ENCODE data around the gene KDM4C.

Gene KDM4C

GRCh38 chr9:7094576-7094975, 336.8 kb downstream of the KDM4C start:
- DNase-seq: no peak

DNA sequence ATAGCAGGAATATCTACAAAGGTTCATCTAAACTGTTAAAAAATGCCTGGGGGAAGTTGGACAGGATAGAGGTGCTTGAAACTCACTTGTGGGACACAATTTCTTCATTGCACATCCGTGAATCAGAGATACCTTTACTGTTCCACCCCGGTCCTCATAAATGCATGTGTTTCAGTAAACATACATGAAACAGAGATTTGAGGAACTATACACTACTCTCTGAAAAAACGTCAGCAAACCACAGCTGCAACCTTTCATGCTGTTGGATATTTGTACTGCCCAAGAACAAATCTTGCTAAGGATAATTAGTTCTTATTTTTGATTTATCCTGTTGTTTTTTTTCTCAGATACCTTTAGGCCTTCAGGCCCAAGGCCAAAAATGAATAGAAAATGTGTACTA, 337.3 kb downstream of the KDM4C start:
- DNase-seq: no peak

GRCh38 chr9:7097040-7097715, 339.4 kb downstream of the KDM4C start:
- no peak for DNase-seq

DNA sequence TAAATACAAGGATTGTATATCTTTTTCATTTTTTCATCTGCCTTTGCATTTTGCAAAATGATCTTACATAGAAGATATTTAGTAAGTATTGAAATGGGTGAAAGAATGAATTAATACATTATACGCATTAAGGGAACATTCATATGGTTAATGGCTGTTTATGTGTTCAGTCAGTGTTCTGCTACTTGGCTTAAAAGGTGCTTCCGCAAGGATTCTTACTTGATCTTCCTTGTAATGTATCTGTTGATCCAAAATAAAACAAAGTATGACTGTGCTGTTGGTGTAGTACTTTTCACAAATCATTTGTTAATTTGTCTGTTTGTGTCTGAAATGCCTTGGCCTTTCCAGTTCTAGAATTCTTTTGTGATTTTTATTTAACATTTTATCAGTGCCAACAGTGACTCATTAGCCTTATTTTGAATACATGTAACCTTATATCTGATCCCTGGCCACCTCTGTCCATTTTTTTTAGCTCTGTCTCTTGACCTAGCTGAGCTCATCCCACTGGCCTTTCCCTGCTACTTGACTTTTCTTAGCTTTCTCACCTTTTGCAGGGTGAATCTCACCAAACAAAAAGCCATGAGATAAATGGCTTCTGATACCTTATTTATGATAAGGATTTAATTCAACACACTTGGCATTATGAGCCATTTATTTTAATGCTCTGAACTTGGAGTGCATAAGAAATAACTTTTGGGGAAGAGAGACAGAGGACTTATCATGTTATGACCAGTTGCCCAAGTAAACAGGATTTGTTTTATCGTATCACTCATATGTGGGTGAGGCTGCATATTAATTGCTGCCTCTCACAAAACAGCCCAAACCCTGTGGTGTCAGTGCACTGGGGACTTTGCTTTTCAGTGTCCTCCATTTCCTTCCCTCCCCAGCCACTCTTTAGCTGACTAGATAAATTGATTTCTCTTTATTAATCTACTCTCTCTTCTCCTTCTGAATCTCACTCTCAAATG, 340.3 kb downstream of the KDM4C start:
- no peak for DNase-seq

GRCh38 chr9:7103367-7103766, 345.6 kb downstream of the KDM4C start:
- DNase-seq: no peak

DNA sequence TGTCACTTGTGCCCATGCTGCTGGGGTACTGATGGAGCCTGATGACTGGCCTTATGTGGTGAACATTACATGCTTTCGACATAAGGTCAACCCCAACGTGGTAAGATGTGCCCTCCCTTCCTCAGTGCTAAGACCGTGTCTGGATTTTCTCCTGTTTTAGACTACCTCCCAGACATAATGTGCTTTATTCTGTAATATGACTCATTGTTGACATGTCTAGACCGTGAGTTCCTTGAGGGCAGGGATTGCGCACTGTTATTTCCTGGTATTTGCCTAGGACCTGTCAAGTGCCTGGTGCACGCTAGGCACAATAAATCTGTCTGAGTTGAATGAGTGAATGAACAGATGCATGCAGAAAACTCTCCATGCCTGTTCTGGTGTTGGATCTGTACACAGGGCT, 346.0 kb downstream of the KDM4C start:
- DNase-seq: no peak

GRCh38 chr9:7104625-7105024, 346.9 kb downstream of the KDM4C start:
- no peak for DNase-seq

DNA sequence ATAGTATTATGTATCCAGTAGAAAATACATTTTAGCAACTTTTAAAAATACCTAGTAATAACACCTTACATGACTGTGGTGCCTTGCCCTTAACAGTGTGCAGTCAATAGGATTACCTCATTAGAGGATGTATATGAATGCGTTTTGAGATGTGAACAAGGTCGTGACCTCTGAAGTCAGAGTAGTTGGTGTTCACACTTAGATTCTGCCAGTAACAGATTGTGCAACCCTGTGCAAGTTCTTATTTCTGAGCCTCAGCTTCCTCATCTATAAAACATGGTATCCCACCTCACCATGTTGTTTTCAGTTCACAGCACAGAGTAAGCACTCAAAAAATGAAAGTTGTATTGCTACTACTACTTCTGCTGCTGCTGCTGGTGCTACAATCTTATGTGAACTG, 347.3 kb downstream of the KDM4C start:
- no peak for DNase-seq

GRCh38 chr9:7108936-7109335, 351.2 kb downstream of the KDM4C start:
- DNase-seq: no peak

- DNase-seq: no peak
Measured at GRCh38 chr9:7111413-7111812, 353.6 kb downstream of the KDM4C start.

DNA sequence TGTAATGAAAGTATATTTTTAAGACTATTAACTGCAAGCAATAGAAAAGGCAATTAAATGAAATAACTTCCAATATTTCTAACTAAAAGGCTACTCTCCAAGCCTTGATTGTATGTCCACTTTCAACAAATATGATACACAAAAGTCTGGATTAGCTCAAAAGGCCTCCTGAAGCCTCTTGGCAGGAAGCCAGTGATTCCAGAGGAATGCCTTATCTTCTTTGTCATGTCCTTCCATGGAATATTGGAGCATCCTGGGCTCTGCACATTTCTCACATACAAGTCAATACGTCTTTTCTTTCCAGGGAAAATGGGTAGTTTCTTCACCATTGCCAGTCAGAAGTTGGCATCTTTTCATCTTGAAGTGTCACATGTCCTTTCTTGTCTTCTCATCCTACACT, 357.8 kb downstream of the KDM4C start:
- no peak for DNase-seq

GRCh38 chr9:7117676-7118561, 360.1 kb downstream of the KDM4C start:
- no peak for DNase-seq

DNA sequence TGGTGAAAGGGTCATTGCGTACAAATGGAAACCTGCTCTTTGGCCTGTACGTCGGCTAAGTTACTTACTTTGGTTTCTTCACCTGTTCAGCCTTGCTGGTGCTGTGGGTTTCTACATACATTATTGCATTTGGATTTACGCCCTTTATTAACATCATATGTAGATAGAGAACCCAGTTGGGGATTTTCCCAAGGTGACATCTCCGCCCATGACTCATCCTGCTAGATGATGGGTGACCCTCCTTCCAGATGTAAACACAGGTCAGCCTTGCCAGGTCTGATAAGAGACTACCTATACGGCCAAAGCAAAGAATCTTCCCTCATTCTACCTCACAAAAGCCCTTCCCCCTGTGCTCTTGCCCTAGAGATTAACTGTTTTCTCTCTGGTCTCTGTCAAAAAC, 360.9 kb downstream of the KDM4C start:
- DNase-seq: no peak

DNA sequence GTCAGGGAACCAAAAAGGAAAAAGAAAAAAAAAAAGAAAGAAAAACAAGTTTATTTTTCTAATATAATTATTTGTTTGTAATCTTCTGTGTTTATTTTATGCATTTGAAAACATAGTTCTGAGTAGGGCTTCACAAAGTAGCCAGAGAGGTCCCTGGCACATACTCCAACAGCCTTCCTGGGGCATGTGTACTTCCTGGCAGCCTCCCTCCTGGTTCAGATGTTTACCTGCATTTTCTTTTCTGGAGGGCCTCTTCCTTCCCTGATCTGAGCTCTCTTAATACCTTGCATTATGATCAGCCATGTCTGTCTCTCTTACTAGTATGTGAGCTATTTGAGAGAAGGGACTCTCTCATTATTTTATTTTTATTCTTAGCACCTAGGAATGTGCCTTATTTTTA, 361.8 kb downstream of the KDM4C start:
- DNase-seq: no peak

DNA sequence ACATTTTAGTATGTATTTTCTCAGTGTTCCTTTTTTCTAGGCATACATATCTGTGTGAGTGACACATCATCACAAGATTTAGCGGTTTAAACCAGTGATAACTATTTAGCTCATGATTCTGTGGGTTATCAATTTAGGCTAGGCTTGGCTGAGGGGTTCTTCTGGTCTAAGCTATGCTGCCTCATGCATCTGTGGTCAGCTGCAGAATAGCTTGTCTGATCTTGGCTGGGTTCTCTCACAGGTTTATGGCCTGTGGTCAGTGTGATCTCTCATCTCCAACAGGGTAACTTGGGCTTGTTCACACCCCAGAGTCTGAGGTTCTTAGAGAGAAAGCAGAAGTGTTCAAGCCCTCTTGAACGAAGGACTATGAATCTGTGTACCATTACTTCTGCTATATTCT, 363.3 kb downstream of the KDM4C start:
- DNase-seq: no peak

GRCh38 chr9:7121664-7122063, 363.9 kb downstream of the KDM4C start:
- DNase-seq: no peak

DNA sequence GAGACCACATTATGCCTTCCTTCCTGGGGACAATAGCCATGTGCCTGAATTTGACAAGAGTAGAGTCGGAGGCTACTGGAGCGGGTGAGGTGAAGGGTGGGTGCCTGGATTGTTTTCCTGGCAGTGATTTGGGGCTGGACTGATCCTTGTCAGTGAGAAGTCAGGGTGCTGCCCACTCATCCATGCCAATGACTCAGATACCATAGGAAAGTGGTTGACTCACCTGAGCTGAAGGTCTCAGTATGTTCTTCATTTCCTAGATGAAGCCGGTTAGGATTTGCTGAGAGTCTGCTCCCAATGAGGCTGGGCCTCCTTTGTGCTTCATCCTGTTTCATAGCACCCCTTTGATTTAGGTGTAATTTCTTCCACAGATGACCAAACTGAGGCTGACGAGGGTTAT, 366.0 kb downstream of the KDM4C start:
- no peak for DNase-seq

DNA sequence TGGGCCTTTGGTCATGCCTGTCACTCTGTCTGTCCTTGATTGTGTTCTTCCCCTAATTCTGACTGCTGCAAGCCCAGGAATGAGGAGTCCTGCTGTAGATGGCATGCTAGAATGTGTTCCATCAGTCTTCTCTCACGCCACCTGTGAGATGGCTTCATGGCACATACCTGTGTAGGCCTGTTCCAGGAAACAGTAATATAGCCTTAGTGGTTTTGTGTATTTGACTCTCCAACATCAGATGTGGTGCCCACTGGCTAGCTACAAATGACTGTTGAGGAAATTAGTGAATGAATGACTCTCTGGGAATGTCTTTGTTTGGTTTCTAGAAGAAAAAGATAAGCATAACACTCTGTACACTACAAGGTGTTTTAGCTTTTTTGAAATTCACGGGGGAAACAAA, 367.5 kb downstream of the KDM4C start:
- no peak for DNase-seq

DNA sequence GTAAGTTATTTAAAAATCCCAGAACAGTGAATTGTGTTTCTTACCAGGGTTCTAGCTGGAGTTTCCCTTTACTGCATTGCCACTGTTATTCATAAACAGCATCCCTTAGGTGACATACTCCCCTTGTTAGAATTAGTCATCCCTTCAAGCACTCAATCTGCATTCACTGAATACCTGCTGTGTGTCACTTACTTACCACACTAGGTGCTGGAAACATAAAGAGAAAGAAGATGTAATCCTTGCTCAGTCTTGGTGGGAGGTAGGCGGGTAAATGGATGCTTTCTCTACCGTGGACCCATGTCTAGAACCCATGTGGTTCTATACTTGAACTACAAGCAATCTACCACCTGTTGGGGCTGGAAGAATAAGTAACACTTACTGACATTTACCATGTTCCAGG, 371.6 kb downstream of the KDM4C start:
- no peak for DNase-seq

DNA sequence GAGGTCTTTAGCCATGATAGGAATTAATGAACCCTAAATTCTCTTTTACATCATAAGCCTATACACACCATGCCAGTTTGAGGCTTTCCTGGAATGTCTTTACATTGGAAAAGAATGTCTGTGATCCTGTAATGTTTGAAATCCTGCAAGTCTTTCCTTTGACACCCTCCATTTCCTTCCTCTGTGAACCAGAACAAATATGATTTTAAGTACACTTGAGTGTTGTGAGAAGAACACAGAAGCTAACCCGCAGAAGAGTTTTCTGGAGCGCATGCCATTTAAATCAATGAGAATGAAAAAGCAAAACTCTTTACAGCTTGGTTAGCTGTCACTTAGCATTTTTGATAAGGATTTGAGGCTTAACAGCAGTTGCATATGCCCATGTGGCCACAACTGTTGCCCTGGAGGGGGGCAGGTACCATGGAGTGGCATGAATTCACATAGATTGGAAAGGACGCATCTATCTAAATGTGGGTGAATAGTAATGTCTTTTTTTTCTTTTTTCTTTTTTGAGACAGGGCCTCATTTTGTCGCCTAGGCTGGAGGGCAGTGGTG, 372.6 kb downstream of the KDM4C start:
- DNase-seq: no peak

DNA sequence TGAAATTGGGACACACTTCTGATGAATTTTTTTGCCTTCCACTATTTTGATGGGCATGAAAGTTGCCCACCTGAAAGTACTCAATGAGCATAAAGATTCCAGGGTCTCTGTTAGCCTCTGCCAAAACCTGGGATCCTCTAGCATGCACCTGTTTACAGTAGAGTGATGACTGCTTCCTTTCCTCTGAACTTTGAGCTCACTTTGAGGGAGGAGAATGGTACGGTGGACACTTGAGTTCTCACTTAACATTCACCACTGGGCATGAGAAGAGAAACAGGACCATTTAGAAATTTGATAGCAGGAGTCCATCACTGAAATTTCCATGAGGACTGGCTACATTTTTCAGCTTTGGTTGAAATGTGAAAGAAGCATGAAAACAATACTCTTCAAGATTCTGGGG, 374.8 kb downstream of the KDM4C start:
- DNase-seq: no peak

GRCh38 chr9:7135735-7136134, 378.0 kb downstream of the KDM4C start:
- no peak for DNase-seq
